NB4 (cell line): Measurements from ENCODE around the gene BBS7.

ENCODE experiments used
- DNase-seq: peaks from one replicate; pipeline ENCODE4 v3.0.0; 2010; ENCODE audit warnings: low read depth
- H3K4me3 ChIP-seq: one replicate; pipeline ENCODE4 v1.5.1; 2011; ENCODE audit warnings: mild to moderate bottlenecking, low read depth, low read length, moderate library complexity
- CTCF ChIP-seq: IDR thresholded peaks from one replicate; pipeline ENCODE4 v1.5.1; 2012; ENCODE audit warnings: low read depth, low read length
- MYC ChIP-seq: IDR thresholded peaks from 2 replicates; pipeline ENCODE4 v1.6.1; 2011; ENCODE audit warnings: low read depth, low read length
- POLR2A ChIP-seq: IDR thresholded peaks from 2 replicates; pipeline ENCODE4 v1.6.1; 2011; ENCODE audit warnings: mild to moderate bottlenecking; ENCODE audit not compliant: insufficient read length; ENCODE audit errors: extremely low read depth
- TF ChIP-seq, protein P1 (sequence below): IDR thresholded peaks from 2 replicates; pipeline ENCODE4 v1.6.1; 2011; ENCODE audit warnings: low read depth, low read length

Gene BBS7

DNA sequence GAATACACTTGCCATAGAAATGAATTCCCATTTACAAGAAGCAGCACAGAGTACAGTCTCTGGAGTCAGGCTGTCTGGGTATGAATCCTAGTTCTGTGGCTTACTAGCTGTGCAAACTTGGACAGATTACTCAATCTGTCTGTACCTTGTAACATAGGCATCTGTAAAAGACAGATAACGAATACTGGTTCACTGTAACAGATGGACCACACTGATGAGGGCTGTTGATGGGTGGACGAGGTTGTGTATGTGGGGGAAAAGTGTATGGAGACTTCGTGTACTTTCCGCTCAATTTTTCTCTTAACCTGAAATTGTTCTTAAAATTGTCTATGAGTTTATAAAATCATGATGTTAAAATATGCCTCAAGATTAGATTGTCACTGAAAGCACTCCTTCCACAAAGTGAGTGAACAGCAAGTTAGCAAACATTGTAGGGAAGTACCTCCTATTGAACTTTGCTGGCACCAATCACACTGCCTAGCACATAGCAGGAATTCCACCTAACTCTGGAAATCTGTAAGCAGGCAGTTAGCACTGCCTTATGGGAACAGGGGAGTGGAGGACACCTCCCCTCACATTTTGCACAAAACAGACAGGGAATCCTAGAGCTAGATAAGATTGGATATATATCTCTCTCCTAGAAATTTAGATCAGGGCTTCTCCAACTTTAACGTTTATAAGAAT is 75.6 kb downstream of the BBS7 start:
- DNase-seq, result no peak
- TF ChIP-seq, protein P1, sequence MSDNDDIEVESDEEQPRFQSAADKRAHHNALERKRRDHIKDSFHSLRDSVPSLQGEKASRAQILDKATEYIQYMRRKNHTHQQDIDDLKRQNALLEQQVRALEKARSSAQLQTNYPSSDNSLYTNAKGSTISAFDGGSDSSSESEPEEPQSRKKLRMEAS, result no peak
- TF ChIP-seq CTCF (no peak), MYC (no peak), POLR2A (no peak)
- no peak overlapping the region for H3K4me3 ChIP-seq

DNA sequence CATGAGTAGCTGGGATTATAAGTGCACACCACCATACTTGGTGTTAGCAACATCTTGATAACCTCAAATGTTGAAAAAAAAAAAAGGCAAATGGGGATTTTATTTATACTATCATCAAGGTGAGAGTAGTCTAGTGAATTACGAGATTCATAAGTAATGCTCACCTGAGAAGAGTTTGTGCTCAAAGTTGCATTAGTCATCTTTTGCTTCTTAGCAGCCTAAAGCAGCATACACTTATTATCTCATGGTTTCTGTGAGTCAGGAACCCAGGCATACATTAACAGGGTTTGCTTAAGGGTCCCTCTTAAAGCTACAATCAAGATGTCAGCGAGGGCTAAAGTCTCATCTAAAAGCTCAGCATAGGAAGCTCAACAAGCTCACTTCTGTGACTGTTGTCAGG is 77.3 kb downstream of the BBS7 start:
- TF ChIP-seq, protein P1, result no peak
- TF ChIP-seq CTCF (no peak), POLR2A (no peak), MYC (no peak)

DNA sequence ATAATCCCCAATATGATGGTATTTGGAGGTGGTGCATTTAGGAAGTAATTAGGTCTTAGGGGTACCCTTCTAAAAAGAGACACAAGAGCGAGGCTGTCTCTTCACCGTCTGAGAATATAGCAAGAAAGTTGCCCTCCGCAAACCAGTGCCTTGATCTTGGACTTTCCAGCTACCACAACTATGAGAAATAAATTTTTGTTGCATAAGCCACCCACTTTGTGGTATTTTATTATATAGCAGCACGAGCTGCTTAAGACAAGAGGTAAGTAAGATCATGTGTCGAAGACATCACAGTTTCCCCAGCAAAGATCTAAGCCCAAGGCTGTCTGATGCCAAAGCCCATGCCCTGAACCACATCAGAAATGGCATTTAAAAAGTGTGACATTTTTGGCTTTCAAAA is 78.8 kb downstream of the BBS7 start:
- H3K4me3 ChIP-seq, result no peak overlapping the region
- TF ChIP-seq POLR2A (no peak), MYC (no peak), CTCF (no peak)
- TF ChIP-seq, protein P1, result no peak
- no peak for DNase-seq

More for the DNA sequence above, 77.3 kb downstream of the BBS7 start:
- DNase-seq, result no peak
- H3K4me3 ChIP-seq, result no peak overlapping the region

DNA sequence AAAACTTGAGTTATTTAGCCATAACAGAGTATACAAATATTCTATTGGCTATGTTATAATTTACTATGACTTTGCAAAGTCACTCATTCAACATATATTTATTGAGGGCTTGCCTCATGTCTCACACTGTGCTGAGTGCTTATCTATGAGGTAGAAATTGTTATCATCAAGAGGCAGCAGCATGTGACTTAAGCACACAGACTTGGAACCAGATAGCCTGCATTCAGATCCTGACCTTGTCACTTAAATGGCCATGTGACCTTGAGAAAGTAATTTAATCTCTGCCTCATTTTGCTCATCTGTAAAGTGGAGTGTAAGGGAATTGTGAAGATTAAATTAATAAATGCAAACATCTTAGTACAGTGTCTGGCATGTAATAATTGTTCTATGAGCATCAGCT is 79.3 kb downstream of the BBS7 start:
- no peak overlapping the region for H3K4me3 ChIP-seq
- TF ChIP-seq POLR2A (no peak), CTCF (no peak), MYC (no peak)
- TF ChIP-seq, protein P1, result no peak
- DNase-seq, result no peak

DNA sequence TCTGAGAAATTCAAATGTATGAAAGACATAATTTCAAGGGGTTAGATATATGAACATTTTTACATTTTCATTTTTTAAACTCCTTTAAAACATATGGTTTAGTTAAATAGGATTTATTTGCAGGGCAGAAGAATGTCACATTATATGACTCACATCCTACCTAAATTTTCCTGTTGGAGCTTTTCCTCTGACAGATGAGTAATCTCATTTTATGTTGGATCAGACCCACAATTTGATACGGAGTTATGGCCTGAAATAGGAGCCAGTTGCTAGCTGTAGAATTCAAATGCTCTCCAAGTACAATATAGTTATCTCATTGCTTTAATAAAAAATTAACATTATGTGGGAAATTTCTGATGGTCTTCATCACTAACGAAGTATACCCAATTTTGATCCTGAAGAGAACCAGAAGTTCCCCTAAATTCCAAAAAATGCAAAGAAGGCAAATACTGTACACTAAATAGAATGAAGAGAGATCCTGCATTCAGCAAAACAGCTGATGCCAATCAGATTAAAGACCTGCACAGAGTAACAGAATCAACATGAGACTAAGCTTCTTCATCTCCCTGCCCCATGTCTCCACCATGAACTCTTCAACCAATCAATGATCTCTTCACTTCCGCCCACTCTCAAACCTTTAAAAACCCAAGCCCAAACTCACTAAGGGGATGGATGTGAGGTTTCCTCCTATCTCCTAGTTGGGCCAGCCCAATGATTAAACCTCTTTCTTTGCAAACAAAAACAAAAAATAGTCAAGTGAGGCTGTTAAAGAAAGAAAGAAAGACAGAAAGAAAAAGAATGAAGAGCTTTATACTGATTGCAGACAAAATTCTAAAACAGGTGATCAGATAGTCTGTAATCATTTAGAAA is 80.1 kb downstream of the BBS7 start:
- TF ChIP-seq, protein P1, result no peak
- TF ChIP-seq CTCF, result no peak
- TF ChIP-seq POLR2A, result no peak
- TF ChIP-seq MYC, result no peak
- DNase-seq, result no peak

More for the DNA sequence above, 80.1 kb downstream of the BBS7 start:
- H3K4me3 ChIP-seq, result no peak overlapping the region
